Hypothalamus (tissue), 51 donors: ENCODE measurements around the gene MAP2K3.
"Not testable (repeated sequence)": the region's sequence is repeated elsewhere in the genome, so short reads cannot be mapped to it uniquely, and the experiment has no call there.

Experiments
- DNase-seq, 51 donors: peaks; one replicate each; lab custom pipeline; 2025; lab: John Stamatoyannopoulos, UW

The MAP2K3 gene

GRCh38 chr17:21305431-21306180 is 21.1 kb downstream of the MAP2K3 start:
- not testable (repeated sequence) for DNase-seq

- DNase-seq = not testable (repeated sequence)
Observed at GRCh38 chr17:21306611-21307272, 22.2 kb downstream of the MAP2K3 start.

GRCh38 chr17:21307273-21307625 is 22.7 kb downstream of the MAP2K3 start:
- not testable (repeated sequence) for DNase-seq

- not testable (repeated sequence) for DNase-seq
Observed at GRCh38 chr17:21308931-21309381, 24.4 kb downstream of the MAP2K3 start.

GRCh38 chr17:21310061-21310765 is 25.7 kb downstream of the MAP2K3 start:
- DNase-seq = not testable (repeated sequence)

GRCh38 chr17:21310766-21311602 is 26.5 kb downstream of the MAP2K3 start:
- not testable (repeated sequence) for DNase-seq

- no peak for DNase-seq
Observed at GRCh38 chr17:21313320-21313719, 28.8 kb downstream of the MAP2K3 start.

- not testable (repeated sequence) for DNase-seq
Observed at GRCh38 chr17:21313761-21314160, 29.2 kb downstream of the MAP2K3 start.

- DNase-seq = not testable (repeated sequence)
Observed at GRCh38 chr17:21314261-21314664, 29.8 kb downstream of the MAP2K3 start.

GRCh38 chr17:21314701-21315111 is 30.2 kb downstream of the MAP2K3 start:
- DNase-seq = not testable (repeated sequence)

GRCh38 chr17:21315246-21316000 is 30.9 kb downstream of the MAP2K3 start:
- not testable (repeated sequence) for DNase-seq

- not testable (repeated sequence) for DNase-seq
Observed at GRCh38 chr17:21316212-21316886, 31.8 kb downstream of the MAP2K3 start.

- not testable (repeated sequence) for DNase-seq
Observed at GRCh38 chr17:21316887-21317500, 32.5 kb downstream of the MAP2K3 start.

- not testable (repeated sequence) for DNase-seq
Observed at GRCh38 chr17:21317821-21318220, 33.3 kb downstream of the MAP2K3 start.

GRCh38 chr17:21318439-21318838 is 33.9 kb downstream of the MAP2K3 start:
- no peak for DNase-seq

GRCh38 chr17:21318856-21319255 is 34.3 kb downstream of the MAP2K3 start:
- DNase-seq = not testable (repeated sequence)

- DNase-seq = not testable (repeated sequence)
Observed at GRCh38 chr17:21319256-21319655, 34.7 kb downstream of the MAP2K3 start.

- DNase-seq = not testable (repeated sequence)
Observed at GRCh38 chr17:21319686-21320375, 35.3 kb downstream of the MAP2K3 start.
